ENCODE results near the gene CYTL1. TPM values are rescaled to one million over a fixed set of nuclear protein-coding genes. Genes with fewer than 3 reads are reported as not detected.

Gene CYTL1
- total RNA-seq, 1 donor from 2014 or later: 0.85 TPM

DNA sequence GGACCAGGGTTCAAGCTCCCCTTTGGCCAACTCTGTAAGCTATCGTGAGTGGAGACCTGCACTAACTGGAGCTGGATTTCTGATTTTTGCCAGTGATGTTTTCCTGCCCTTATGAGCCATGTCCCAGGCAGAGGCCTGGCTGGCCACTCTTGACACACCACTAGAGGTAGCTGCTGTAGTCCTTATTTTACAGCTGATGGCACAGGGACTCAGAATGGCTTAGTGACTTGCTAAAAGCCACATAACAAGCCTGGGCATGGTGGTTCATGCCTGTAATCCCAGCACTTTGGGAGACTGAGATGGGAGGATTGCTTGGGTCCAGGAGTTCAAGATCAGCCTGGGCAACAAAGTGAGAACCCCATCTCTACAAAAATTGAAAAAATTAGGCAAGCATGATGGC lies 33.4 kb downstream of the CYTL1 start:
- Histone ChIP-seq H3K4me3 (no peak overlapping the region), H3K4me1 (peaks cover 0 to 2% of the 10 kb centered on the region in 2 donors), H3K27me3 (no peaks in the 10 kb centered on the region), H3K9me3 (no peaks in the 10 kb centered on the region), H3K36me3 (no peaks in the 10 kb centered on the region), H3K27ac (no peak overlapping the region)
- intact Hi-C loops (cut with DNase I): no loop called here
- TF ChIP-seq, protein P1, sequence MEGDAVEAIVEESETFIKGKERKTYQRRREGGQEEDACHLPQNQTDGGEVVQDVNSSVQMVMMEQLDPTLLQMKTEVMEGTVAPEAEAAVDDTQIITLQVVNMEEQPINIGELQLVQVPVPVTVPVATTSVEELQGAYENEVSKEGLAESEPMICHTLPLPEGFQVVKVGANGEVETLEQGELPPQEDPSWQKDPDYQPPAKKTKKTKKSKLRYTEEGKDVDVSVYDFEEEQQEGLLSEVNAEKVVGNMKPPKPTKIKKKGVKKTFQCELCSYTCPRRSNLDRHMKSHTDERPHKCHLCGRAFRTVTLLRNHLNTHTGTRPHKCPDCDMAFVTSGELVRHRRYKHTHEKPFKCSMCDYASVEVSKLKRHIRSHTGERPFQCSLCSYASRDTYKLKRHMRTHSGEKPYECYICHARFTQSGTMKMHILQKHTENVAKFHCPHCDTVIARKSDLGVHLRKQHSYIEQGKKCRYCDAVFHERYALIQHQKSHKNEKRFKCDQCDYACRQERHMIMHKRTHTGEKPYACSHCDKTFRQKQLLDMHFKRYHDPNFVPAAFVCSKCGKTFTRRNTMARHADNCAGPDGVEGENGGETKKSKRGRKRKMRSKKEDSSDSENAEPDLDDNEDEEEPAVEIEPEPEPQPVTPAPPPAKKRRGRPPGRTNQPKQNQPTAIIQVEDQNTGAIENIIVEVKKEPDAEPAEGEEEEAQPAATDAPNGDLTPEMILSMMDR (IDR thresholded peaks at IDR 0.05): peak in 1 of 3 experiments; percentile 19
- no peak for DNase-seq (ENCODE audit: low spot score in 2 of 2)

DNA sequence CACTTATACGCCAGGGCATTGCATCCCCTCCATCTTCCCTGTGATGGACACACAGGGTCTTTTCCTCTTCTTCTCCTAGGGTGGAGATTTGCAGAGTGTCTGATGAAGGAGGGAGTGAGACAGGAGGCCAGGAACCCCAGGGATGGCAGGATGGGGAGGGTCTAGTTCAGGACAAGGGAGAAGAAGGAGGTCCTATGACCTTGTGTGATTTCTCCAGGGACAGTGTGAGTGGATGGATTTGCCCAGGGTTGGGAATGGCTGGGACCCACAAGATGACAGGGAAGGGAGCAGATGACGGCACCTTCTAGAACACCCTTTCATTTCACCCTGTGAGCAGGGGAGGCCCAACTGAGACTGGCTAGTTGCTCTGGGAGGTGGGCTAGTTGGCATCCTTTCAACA lies 34.2 kb downstream of the CYTL1 start:
- intact Hi-C loops (cut with DNase I): no loop called here
- H3K27me3 ChIP-seq: no peaks in the 10 kb centered on the region
- no peaks in the 10 kb centered on the region for H3K36me3 ChIP-seq
- H3K4me1 ChIP-seq: no peaks in the 10 kb centered on the region
- no peaks in the 10 kb centered on the region for H3K9me3 ChIP-seq
- TF ChIP-seq, protein P1 (IDR thresholded peaks at IDR 0.05): no peak
- H3K4me3 ChIP-seq: no peak overlapping the region
- no peak for DNase-seq (ENCODE audit: low spot score in 2 of 2)
- no peak overlapping the region for H3K27ac ChIP-seq

DNA sequence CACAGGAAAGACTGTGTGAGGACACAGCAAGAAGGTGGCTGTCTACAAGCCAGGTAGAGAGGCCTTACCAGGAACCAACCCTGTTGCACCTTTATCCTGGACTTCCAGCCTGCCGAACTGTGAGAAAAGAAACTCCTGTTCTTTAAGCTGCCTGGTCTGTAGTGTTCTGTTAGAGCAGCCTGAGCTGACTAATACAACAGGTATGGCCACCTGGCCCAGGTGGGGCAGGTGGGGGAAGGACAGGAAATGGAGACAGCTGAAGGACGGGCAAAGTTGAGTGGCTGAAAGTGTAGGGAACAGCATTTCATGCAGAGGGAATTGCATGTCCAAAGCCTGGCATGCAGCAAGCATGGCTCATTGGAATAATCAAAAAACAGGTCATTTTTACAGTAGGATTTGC lies 35.1 kb downstream of the CYTL1 start:
- TF ChIP-seq, protein P1 (IDR thresholded peaks at IDR 0.05): no peak
- intact Hi-C loops (cut with DNase I): no loop called here

DNA sequence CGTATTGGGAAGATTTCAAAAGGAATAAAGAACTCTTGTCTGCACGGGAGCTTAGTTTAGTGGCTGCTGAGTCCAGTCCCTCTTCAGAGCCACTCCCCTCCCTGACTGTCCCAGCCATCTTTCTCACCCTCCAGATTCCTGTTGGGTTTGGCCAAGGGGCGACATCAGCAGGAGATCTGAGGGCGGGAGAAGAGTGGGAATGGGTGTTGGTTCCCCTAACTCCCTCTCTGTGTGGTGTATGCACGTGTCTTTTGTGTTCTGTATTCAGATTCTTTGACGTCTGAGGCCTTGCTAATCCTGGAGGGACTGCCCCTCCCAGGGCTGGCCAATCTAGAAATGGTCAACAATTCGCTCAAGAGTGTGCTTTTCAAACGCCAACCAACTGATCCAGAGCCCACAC lies 37.4 kb downstream of the CYTL1 start:
- Histone ChIP-seq H3K36me3 (no peaks in the 10 kb centered on the region), H3K4me1 (no peaks in the 10 kb centered on the region), H3K4me3 (no peak overlapping the region), H3K27me3 (no peaks in the 10 kb centered on the region), H3K9me3 (no peaks in the 10 kb centered on the region), H3K27ac (peak overlapping the region in 1 of 2 donors; percentile 11)
- TF ChIP-seq, protein P1 (IDR thresholded peaks at IDR 0.05): no peak
- intact Hi-C loops (cut with DNase I): no loop called here
- DNase-seq (ENCODE audit: low spot score in 2 of 2): no peak

More for the DNA sequence above, 35.1 kb downstream of the CYTL1 start:
- Histone ChIP-seq H3K27ac (no peak overlapping the region), H3K36me3 (no peaks in the 10 kb centered on the region), H3K9me3 (no peaks in the 10 kb centered on the region), H3K27me3 (no peaks in the 10 kb centered on the region), H3K4me1 (no peaks in the 10 kb centered on the region), H3K4me3 (no peak overlapping the region)
- DNase-seq (ENCODE audit: low spot score in 2 of 2): no peak

DNA sequence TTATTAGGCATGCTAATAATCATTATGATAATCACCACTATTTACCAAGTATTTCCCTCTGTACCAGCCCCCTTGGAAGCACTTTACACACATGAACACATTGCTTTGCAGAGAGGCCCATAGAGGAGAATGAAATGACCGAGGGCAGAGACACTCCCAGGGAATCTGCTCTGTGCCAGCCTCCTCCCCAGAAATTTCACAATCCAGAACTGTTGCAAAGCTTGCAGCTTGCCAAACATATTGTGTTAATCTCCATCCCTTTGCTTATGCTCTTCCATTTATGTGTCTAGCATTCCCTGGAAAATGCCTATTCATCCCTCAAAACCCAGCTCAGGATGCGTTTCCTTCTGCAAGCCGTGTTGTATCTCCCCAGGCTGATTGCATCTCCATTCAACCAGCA lies 37.8 kb downstream of the CYTL1 start:
- TF ChIP-seq, protein P1 (IDR thresholded peaks at IDR 0.05): no peak
- no peaks in the 10 kb centered on the region for H3K27me3 ChIP-seq
- intact Hi-C loops (cut with DNase I): no loop called here
- no peaks in the 10 kb centered on the region for H3K36me3 ChIP-seq
- DNase-seq (ENCODE audit: low spot score in 2 of 2): no peak
- no peaks in the 10 kb centered on the region for H3K9me3 ChIP-seq
- no peak overlapping the region for H3K27ac ChIP-seq
- H3K4me1 ChIP-seq: no peaks in the 10 kb centered on the region
- H3K4me3 ChIP-seq: no peak overlapping the region

DNA sequence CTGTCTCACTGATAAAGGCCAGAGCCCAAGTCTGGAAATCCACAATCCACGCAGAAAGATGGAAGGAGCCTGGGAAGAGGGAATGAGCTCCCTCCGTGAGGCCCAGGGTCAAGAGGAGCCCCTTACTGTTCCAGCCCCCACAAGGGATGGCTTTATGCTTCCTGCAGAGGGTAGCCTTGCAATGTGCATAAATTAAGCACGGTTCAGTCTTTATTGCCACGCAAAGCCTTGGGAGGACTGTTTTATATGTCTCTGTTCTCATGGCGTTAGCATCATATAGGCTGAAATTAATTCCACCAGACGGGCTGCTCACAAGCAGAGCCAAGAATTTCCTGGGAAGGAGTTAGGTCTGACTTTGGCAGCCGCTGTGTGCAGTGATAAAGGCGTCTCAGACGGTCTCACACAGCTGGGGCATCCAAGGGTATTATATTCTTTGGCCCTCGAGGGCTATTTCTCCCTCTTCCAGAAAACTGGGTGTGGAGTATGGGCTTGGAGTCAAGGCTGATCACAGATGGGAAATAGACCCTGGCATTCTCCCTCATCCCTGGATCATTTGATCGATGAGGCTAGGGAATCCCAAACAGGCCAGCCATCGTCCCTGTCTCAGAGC lies 38.5 kb downstream of the CYTL1 start:
- DNase-seq (ENCODE audit: low spot score in 2 of 2): no peak
- Histone ChIP-seq H3K4me3 (no peak overlapping the region), H3K27me3 (no peaks in the 10 kb centered on the region), H3K27ac (no peak overlapping the region), H3K4me1 (no peaks in the 10 kb centered on the region), H3K9me3 (no peaks in the 10 kb centered on the region), H3K36me3 (no peaks in the 10 kb centered on the region)
- intact Hi-C loops (cut with DNase I): no loop called here
- TF ChIP-seq, protein P1 (IDR thresholded peaks at IDR 0.05): no peak
